ENCODE results near the gene PLCL2.

GRCh38 chr3:17062736-17063135 lies 178.0 kb downstream of the PLCL2 start:
- TF ChIP-seq, protein P1, sequence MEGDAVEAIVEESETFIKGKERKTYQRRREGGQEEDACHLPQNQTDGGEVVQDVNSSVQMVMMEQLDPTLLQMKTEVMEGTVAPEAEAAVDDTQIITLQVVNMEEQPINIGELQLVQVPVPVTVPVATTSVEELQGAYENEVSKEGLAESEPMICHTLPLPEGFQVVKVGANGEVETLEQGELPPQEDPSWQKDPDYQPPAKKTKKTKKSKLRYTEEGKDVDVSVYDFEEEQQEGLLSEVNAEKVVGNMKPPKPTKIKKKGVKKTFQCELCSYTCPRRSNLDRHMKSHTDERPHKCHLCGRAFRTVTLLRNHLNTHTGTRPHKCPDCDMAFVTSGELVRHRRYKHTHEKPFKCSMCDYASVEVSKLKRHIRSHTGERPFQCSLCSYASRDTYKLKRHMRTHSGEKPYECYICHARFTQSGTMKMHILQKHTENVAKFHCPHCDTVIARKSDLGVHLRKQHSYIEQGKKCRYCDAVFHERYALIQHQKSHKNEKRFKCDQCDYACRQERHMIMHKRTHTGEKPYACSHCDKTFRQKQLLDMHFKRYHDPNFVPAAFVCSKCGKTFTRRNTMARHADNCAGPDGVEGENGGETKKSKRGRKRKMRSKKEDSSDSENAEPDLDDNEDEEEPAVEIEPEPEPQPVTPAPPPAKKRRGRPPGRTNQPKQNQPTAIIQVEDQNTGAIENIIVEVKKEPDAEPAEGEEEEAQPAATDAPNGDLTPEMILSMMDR (IDR thresholded peaks at IDR 0.05): no peak
- TF ChIP-seq POLR2A (IDR thresholded peaks at IDR 0.05; ENCODE audit: low read depth) (no peak), POLR2AphosphoS5 (IDR thresholded peaks at IDR 0.05) (no peak)

All from esophagus muscularis mucosa (tissue), 3 donors.